Panc1 (cell line): ENCODE data around the gene SMCR8.

Experiments used
- CTCF ChIP-seq: fragments of 450-650 bp; IDR thresholded peaks from 2 replicates; pipeline ENCODE4 v1.5.1; 2017; ENCODE audit warnings: mild to moderate bottlenecking
- POLR2AphosphoS5 ChIP-seq: IDR thresholded peaks from 2 replicates; pipeline ENCODE4 v1.6.1; 2012; ENCODE audit warnings: mild to moderate bottlenecking, low read depth, low read length, moderate library complexity
- SIN3A ChIP-seq: IDR thresholded peaks from 2 replicates; pipeline ENCODE4 v1.6.1; 2012; ENCODE audit warnings: low read depth, mild to moderate bottlenecking, low read length, moderate library complexity, borderline replicate concordance; ENCODE audit not compliant: insufficient read depth
- TCF7L2 ChIP-seq: IDR thresholded peaks from 2 replicates; pipeline ENCODE4 v1.6.1; 2011; ENCODE audit warnings: mild to moderate bottlenecking, low read depth, low read length, inconsistent platforms

- no peak for TF ChIP-seq CTCF
- no peak for TF ChIP-seq TCF7L2
- TF ChIP-seq POLR2AphosphoS5 = no peak
- TF ChIP-seq SIN3A = no peak
These were observed 56.4 kb downstream of the SMCR8 start for GRCh38 chr17:18371455-18371854.
